NB4 (cell line): ENCODE results near the gene GRID2.

Source experiments
- MYC ChIP-seq: IDR thresholded peaks from 2 replicates; pipeline ENCODE4 v1.6.1; 2011; ENCODE audit warnings: low read depth, low read length
- POLR2A ChIP-seq: IDR thresholded peaks from 2 replicates; pipeline ENCODE4 v1.6.1; 2011; ENCODE audit warnings: mild to moderate bottlenecking; ENCODE audit not compliant: insufficient read length; ENCODE audit errors: extremely low read depth
- TF ChIP-seq, protein P1 (sequence below): IDR thresholded peaks from 2 replicates; pipeline ENCODE4 v1.6.1; 2011; ENCODE audit warnings: low read depth, low read length
- TF ChIP-seq, protein P2 (sequence below): IDR thresholded peaks from one replicate; pipeline ENCODE4 v1.5.1; 2012; ENCODE audit warnings: low read depth, low read length

DNA sequence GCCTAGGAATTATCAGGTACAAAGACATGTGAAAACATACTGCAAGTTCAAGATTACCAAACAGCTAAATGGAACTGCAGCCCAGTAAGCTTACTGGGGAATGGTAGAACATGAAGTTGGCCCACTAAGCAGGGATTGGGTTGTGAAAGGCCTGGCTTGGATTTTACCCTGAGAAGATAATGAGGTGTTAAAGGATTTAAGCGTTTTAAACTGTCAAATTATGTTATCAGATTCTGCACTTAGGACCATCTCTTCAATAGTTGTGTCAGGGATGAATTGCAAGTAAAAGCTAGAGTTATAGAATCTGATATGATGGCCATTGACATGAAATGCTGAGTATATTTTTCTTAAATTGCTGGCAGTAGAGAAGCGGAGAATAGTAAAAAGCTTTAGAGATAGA lies 225.7 kb downstream of the GRID2 start:
- no peak for TF ChIP-seq MYC
- TF ChIP-seq, protein P1, sequence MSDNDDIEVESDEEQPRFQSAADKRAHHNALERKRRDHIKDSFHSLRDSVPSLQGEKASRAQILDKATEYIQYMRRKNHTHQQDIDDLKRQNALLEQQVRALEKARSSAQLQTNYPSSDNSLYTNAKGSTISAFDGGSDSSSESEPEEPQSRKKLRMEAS: no peak
- no peak for TF ChIP-seq POLR2A
- TF ChIP-seq, protein P2, sequence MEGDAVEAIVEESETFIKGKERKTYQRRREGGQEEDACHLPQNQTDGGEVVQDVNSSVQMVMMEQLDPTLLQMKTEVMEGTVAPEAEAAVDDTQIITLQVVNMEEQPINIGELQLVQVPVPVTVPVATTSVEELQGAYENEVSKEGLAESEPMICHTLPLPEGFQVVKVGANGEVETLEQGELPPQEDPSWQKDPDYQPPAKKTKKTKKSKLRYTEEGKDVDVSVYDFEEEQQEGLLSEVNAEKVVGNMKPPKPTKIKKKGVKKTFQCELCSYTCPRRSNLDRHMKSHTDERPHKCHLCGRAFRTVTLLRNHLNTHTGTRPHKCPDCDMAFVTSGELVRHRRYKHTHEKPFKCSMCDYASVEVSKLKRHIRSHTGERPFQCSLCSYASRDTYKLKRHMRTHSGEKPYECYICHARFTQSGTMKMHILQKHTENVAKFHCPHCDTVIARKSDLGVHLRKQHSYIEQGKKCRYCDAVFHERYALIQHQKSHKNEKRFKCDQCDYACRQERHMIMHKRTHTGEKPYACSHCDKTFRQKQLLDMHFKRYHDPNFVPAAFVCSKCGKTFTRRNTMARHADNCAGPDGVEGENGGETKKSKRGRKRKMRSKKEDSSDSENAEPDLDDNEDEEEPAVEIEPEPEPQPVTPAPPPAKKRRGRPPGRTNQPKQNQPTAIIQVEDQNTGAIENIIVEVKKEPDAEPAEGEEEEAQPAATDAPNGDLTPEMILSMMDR: no peak
